HepG2 (cell line): ENCODE measurements around the gene SORD. TPM values are rescaled to one million over a fixed set of nuclear protein-coding genes. Genes with fewer than 3 reads are reported as not detected.

Source experiments
- ATAC-seq: fragments of 200-7000 bp; cut with Tn5 transposase; 3 replicates; pipeline ENCODE4 v1.9.1; 2020; ENCODE audit warnings: mild to moderate bottlenecking, moderate library complexity
- BruUV-seq: library from RNA; stranded (reverse); fragments of 400-500 nt; replicated peaks from 2 replicates; lab custom pipeline; 2021; lab: Mats Ljungman, UMichigan
- CTCF ChIA-PET: fragments of 300-600 bp; formaldehyde crosslinking; extraction: SDS; loops from one replicate; lab custom pipeline; 2021; ENCODE audit warnings: low total read pairs, inconsistent platforms, low intra/inter-chr PET ratio; lab: Yijun Ruan, JAX
- POLR2A ChIA-PET: fragments of 350-600 bp; sonication (Branson Sonifier 250); formaldehyde crosslinking; loops from one replicate; lab custom pipeline; 2020; ENCODE audit warnings: antibody characterized with exemption, inconsistent platforms; lab: Yijun Ruan, JAX
- DNase-seq: peaks from one replicate; pipeline ENCODE4 v3.0.0-alpha.2; 2015; ENCODE audit warnings: low spot score
- FAIRE-seq: peaks from 3 replicates; lab custom pipeline; 2011; peaks lifted over from hg19 to GRCh38; lab: Jason Lieb, UNC
- H2AFZ ChIP-seq: one replicate; pipeline ENCODE4 v1.6.1; 2011; ENCODE audit warnings: low read length, inconsistent platforms
- H3K27ac ChIP-seq: fragments of 300-600 bp; 3 replicates; pipeline ENCODE4 v1.8.0; 2011; ENCODE audit warnings: mixed run types, mild to moderate bottlenecking, mixed read lengths, low read length, inconsistent platforms; ENCODE audit not compliant: insufficient read depth; ENCODE audit errors: extremely low read length
- H3K27me3 ChIP-seq, 2 experiments: fragments of 200-600 bp in 1 of 2; 2 replicates in 1 of 2; 3 replicates in 1 of 2; pipeline versions ENCODE4 v1.6.0 to v1.8.0; 2011; ENCODE audit warnings: low read length in 2 of 2, mild to moderate bottlenecking in 2 of 2, moderate library complexity in 2 of 2, inconsistent platforms in 1 of 2; ENCODE audit not compliant: insufficient read depth in 2 of 2, control insufficient read depth in 1 of 2
- H3K36me3 ChIP-seq, 2 experiments: fragments of 200-600 bp in 1 of 2; replicated peaks in 1 of 2; 2 replicates in 1 of 2; 3 replicates in 1 of 2; pipeline versions ENCODE4 v1.5.1 to v1.8.0; 2011; ENCODE audit warnings: low read length in 2 of 2, inconsistent platforms in 1 of 2; ENCODE audit not compliant: insufficient read depth in 2 of 2, control insufficient read depth in 1 of 2
- H3K4me1 ChIP-seq: 2 replicates; pipeline ENCODE4 v1.5.1; 2012; ENCODE audit warnings: low read length, inconsistent platforms; ENCODE audit not compliant: insufficient read depth
- H3K4me2 ChIP-seq: 2 replicates; pipeline ENCODE4 v1.6.0; 2011; ENCODE audit warnings: low read depth, low read length, inconsistent platforms
- H3K4me3 ChIP-seq, 3 experiments: fragments of 200-600 bp in 1 of 3; sonication (generic), shearing (Covaris generic) in 1 of 3; replicated peaks in 1 of 3; 2 replicates each; pipeline ENCODE4 v1.5.1; 2011 to 2016; ENCODE audit warnings: low read length in 3 of 3, inconsistent platforms in 2 of 3, low read depth in 2 of 3, mild to moderate bottlenecking in 2 of 3, control low read depth in 1 of 3, mixed read lengths in 1 of 3; ENCODE audit not compliant: insufficient read depth in 1 of 3
- H3K79me2 ChIP-seq: one replicate; pipeline ENCODE4 v1.6.1; 2011; ENCODE audit warnings: low read length, inconsistent platforms; ENCODE audit not compliant: insufficient read depth
- H3K9ac ChIP-seq: 2 replicates; pipeline ENCODE4 v1.6.0; 2011; ENCODE audit warnings: mild to moderate bottlenecking, low read depth, low read length, inconsistent platforms; ENCODE audit not compliant: insufficient read depth
- H3K9me3 ChIP-seq: 2 replicates; pipeline ENCODE4 v1.5.1; 2012; ENCODE audit warnings: mild to moderate bottlenecking, low read length
- H4K20me1 ChIP-seq: 2 replicates; pipeline ENCODE4 v1.6.0; 2011; ENCODE audit warnings: inconsistent platforms, mild to moderate bottlenecking, low read length, moderate library complexity; ENCODE audit not compliant: insufficient read depth
- FOXP1 ChIP-seq, 2 experiments: fragments of 450-650 bp in 1 of 2; IDR thresholded peaks; 2 replicates each; pipeline ENCODE4 v1.6.1; 2017 to 2018; ENCODE audit warnings: antibody characterized with exemption in 1 of 2
- TERF1 ChIP-seq: sonication (generic); formaldehyde crosslinking; IDR thresholded peaks from 2 replicates; pipeline ENCODE4 v1.8.0; 2022; ENCODE audit warnings: mild to moderate bottlenecking, missing genetic modification reagents, moderate library complexity
- ZHX1 ChIP-seq: sonication (generic); formaldehyde crosslinking; IDR thresholded peaks from 2 replicates; pipeline ENCODE4 v1.8.1; 2022; ENCODE audit warnings: low read depth, mild to moderate bottlenecking, missing genetic modification reagents
- ZNF207 ChIP-seq: fragments of 450-650 bp; IDR thresholded peaks from 2 replicates; pipeline ENCODE4 v1.6.1; 2016; ENCODE audit warnings: antibody characterized with exemption, borderline replicate concordance
- ZNF441 ChIP-seq: sonication (generic); formaldehyde crosslinking; IDR thresholded peaks from 2 replicates; pipeline ENCODE4 v1.7.0; 2021; ENCODE audit warnings: missing genetic modification reagents, borderline replicate concordance
- ZNF737 ChIP-seq: sonication (generic); formaldehyde crosslinking; IDR thresholded peaks from 2 replicates; pipeline ENCODE4 v1.5.0; 2020; ENCODE audit warnings: missing genetic modification reagents, mild to moderate bottlenecking, borderline replicate concordance
- WGBS: methylation state at CpG from one replicate; pipeline ENCODE4 v1.1.6; 2017; ENCODE audit warnings: low lambda C conversion rate; 5-methylcytosine and 5-hydroxymethylcytosine counted together
- in situ Hi-C: cut with HindIII; loops from 2 replicates; pipeline ENCODE4 v1.10.0; 2017; ENCODE audit warnings: low pct_unique_long_range_greater_than_20kb; ENCODE audit not compliant: extremely low pct_ligation_motif_present
- intact Hi-C: fragments of 100-400 bp; cut with micrococcal nuclease; formaldehyde crosslinking; loops from one replicate; pipeline ENCODE4 v1.10.0; 2022; ENCODE audit not compliant: unreplicated experiment
- polyA plus RNA-seq, 8 experiments: library from polyadenylated mRNA; depleted of rRNA in 3 of 8; stranded (reverse) in 7 of 8; unstranded in 1 of 8; fragments of >200 nt; fragmentation: Illumina TruSeq in 4 of 8; extraction: Trizol in 4 of 8; gene quantifications; 2 replicates each; pipeline versions ENCODE4 v1.2.1 to v1.2.3, GENCODE V29; 2011 to 2016; ENCODE audit warnings: low read depth in 4 of 8, missing spikeins in 1 of 8, mixed read lengths in 1 of 8; ENCODE audit not compliant: insufficient read depth in 1 of 8
- total RNA-seq, 5 experiments: library from RNA; depleted of rRNA; stranded (reverse); fragments of >200 nt; fragmentation: Illumina TruSeq; extraction: Trizol; gene quantifications; 2 replicates each; pipeline ENCODE4 v1.2.3, GENCODE V29; 2016; ENCODE audit warnings: low read depth in 1 of 5

Gene SORD
- total and polyA plus RNA-seq, 2 of the 13 experiments (the other 11 are each of a cell fraction or from before 2014, with no cell fraction given): 59.1 to 95.3 TPM

- WGBS: 37% methylated on average over 10 of the region's 15 CpGs
- no peaks in the 10 kb centered on the region for H4K20me1 ChIP-seq
Observed at GRCh38 chr15:45106002-45106790, 83.2 kb downstream of the SORD start.

More at GRCh38 chr15:45106002-45106790, 83.2 kb downstream of the SORD start:
- no peak overlapping the region for H3K27ac ChIP-seq
- in situ Hi-C loops: no loop called here
- no peak overlapping the region for H3K4me2 ChIP-seq
- H3K9ac ChIP-seq: no peak overlapping the region
- DNase-seq (no peak), FAIRE-seq (no peak), ATAC-seq (no peak)
- no peak overlapping the region for H3K4me3 ChIP-seq
- no TSS peak for BruUV-seq
- POLR2A ChIA-PET: no interaction called here
- no peak overlapping the region for H2AFZ ChIP-seq
- no peaks in the 10 kb centered on the region for H3K36me3 ChIP-seq
- TF ChIP-seq ZNF737 (CRISPR knock-in tag) (no peak), TERF1 (CRISPR knock-in tag) (no peak), ZHX1 (no peak), ZNF441 (CRISPR knock-in tag) (no peak), FOXP1 (IDR thresholded peaks at IDR 0.05) (no peak), FOXP1 (CRISPR knock-in tag; IDR thresholded peaks at IDR 0.05) (no peak), ZNF207 (no peak)
- H3K4me1 ChIP-seq: no peaks in the 10 kb centered on the region
- CTCF ChIA-PET: no interaction called here
- no peaks in the 10 kb centered on the region for H3K9me3 ChIP-seq
- H3K79me2 ChIP-seq: no peaks in the 10 kb centered on the region
- intact Hi-C loops: no loop called here
- peaks cover 6 to 34% of the 10 kb centered on the region in 2 experiments; a peak in 4 of 5 replicates for H3K27me3 ChIP-seq
